HL-60 (cell line): ENCODE data around the gene TBL3.

Experiments used
- CTCF ChIP-seq: IDR thresholded peaks from one replicate; pipeline ENCODE4 v1.5.1; 2011; ENCODE audit warnings: low read length, control low read depth, inconsistent platforms; ENCODE audit not compliant: insufficient read depth
- POLR2AphosphoS5 ChIP-seq: IDR thresholded peaks from 2 replicates; pipeline ENCODE4 v1.6.1; 2012; ENCODE audit warnings: low read depth
- REST ChIP-seq: IDR thresholded peaks from 2 replicates; pipeline ENCODE4 v1.6.1; 2012; ENCODE audit warnings: low read depth; ENCODE audit not compliant: insufficient replicate concordance

GRCh38 chr16:1942810-1943726 is 28.8 kb upstream of the TBL3 start, which contains the start of gene MSRB1:
- no peak for TF ChIP-seq CTCF
- peak; percentile 59; the same call in 1 of the 2 replicates for TF ChIP-seq POLR2AphosphoS5
- no peak for TF ChIP-seq REST
